K562 treated with DMSO at 1 percent for 4 hours (cell line): ENCODE results near the gene NCAN. TPM values are rescaled to one million over a fixed set of nuclear protein-coding genes. Genes with fewer than 3 reads are reported as not detected.

Source experiments
- total RNA-seq: library from RNA; unstranded; fragments of 300-600 nt; gene quantifications from 2 replicates; pipeline ENCODE4 v1.2.3, GENCODE V29; 2022; ENCODE audit not compliant: insufficient read depth

Gene NCAN
- total RNA-seq = not detected in 2 replicates

GRCh38 chr19:19211499-19212420 is at the start of gene NCAN:
TSS of gene NCAN (plus strand) at chr19:19211958. CDS start at chr19:19216954, 4,996 bp downstream.

GRCh38 chr19:19170053-19170872 is 41.5 kb upstream of the NCAN start, which contains the start of gene MEF2B:
TSS of gene MEF2B (minus strand) at chr19:19170263. CDS start at chr19:19150735, 19,528 bp downstream.

GRCh38 chr19:19192078-19192882 is 19.5 kb upstream of the NCAN start, which contains the start of the genes BORCS8 and RFXANK:
TSS of gene BORCS8 (minus strand) at chr19:19192152. CDS start at chr19:19192117, 35 bp downstream.
TSS of gene RFXANK (plus strand) at chr19:19192258. CDS start at chr19:19193947, 1,689 bp downstream.

GRCh38 chr19:19203012-19203856 is 8.5 kb upstream of the NCAN start, which contains the start of gene NR2C2AP:
TSS of gene NR2C2AP (minus strand) at chr19:19203414. CDS start at chr19:19203060, 354 bp downstream.

Other genes with a start within 250 kb of the NCAN start
- 53.2 and 71.3 TPM in 2 replicates for gene SUGP2, start 178.4 kb upstream of the NCAN start, total RNA-seq
- gene ARMC6, start 178.4 kb upstream of the NCAN start, total RNA-seq = 33.5 and 46.5 TPM in 2 replicates
- gene SLC25A42, start 148.0 kb upstream of the NCAN start, total RNA-seq = 20.4 and 26.7 TPM in 2 replicates
- 38.7 and 41.5 TPM in 2 replicates for gene TMEM161A, start 73.5 kb upstream of the NCAN start, total RNA-seq
- 10.8 and 12.1 TPM in 2 replicates for gene MEF2B, start 41.7 kb upstream of the NCAN start, total RNA-seq
- 9.9 and 14.2 TPM in 2 replicates for gene BORCS8, start 19.8 kb upstream of the NCAN start, total RNA-seq
- gene RFXANK, start 19.7 kb upstream of the NCAN start, total RNA-seq = 148 and 160 TPM in 2 replicates
- gene NR2C2AP, start 8.5 kb upstream of the NCAN start, total RNA-seq = 12.3 and 18.1 TPM in 2 replicates
- gene TM6SF2, start 61.3 kb downstream of the NCAN start, total RNA-seq = not detected in 2 replicates
- 36.1 and 51.6 TPM in 2 replicates for gene SUGP1, start 108.6 kb downstream of the NCAN start, total RNA-seq
- 30.0 and 33.5 TPM in 2 replicates for gene MAU2, start 108.9 kb downstream of the NCAN start, total RNA-seq
- 53.4 and 59.7 TPM in 2 replicates for gene GATAD2A, start 193.7 kb downstream of the NCAN start, total RNA-seq